SK-N-SH treated with all-trans-retinoic acid at 6 μM for 48 hours (cell line): Measurements from ENCODE around the gene SPINK4.

Experiments
- ATAC-seq: fragments of 200-7000 bp; cut with Tn5 transposase; 3 replicates; pipeline ENCODE4 v1.9.1; 2020; ENCODE audit warnings: mild to moderate bottlenecking, moderate library complexity
- ARNTL ChIP-seq: fragments of 450-650 bp; formaldehyde crosslinking; IDR thresholded peaks from 2 replicates; pipeline ENCODE4 v1.5.0; 2020; ENCODE audit warnings: low read depth, mild to moderate bottlenecking, moderate library complexity, borderline replicate concordance
- BACH2 ChIP-seq: fragments of 250-450 bp; sonication (Bioruptor Pico); IDR thresholded peaks from 2 replicates; pipeline ENCODE4 v1.9.0; 2021; ENCODE audit warnings: mild to moderate bottlenecking, borderline replicate concordance
- CSDC2 ChIP-seq: fragments of 250-450 bp; sonication (Bioruptor Pico); IDR thresholded peaks from 2 replicates; pipeline ENCODE4 v1.5.0; 2020; ENCODE audit warnings: mild to moderate bottlenecking, moderate library complexity
- ESRRG ChIP-seq: fragments of 250-450 bp; sonication (Bioruptor Pico); IDR thresholded peaks from 2 replicates; pipeline ENCODE4 v1.6.1; 2021; ENCODE audit warnings: mild to moderate bottlenecking
- ISL1 ChIP-seq: fragments of 250-450 bp; sonication (Bioruptor Pico); IDR thresholded peaks from 2 replicates; pipeline ENCODE4 v2.1.2; 2022; ENCODE audit warnings: mild to moderate bottlenecking, moderate library complexity
- OSR1 ChIP-seq: fragments of 250-450 bp; sonication (Bioruptor Pico); IDR thresholded peaks from 2 replicates; pipeline ENCODE4 v1.8.0; 2022; ENCODE audit warnings: moderate library complexity, mild to moderate bottlenecking, inconsistent platforms
- PATZ1 ChIP-seq: fragments of 250-450 bp; sonication (Bioruptor Pico); IDR thresholded peaks from 2 replicates; pipeline ENCODE4 v1.8.0; 2020; ENCODE audit warnings: mild to moderate bottlenecking, moderate library complexity, borderline replicate concordance
- POU6F1 ChIP-seq: fragments of 250-450 bp; sonication (Bioruptor Pico); IDR thresholded peaks from 2 replicates; pipeline ENCODE4 v1.8.0; 2021; ENCODE audit warnings: low read depth, mild to moderate bottlenecking, moderate library complexity, borderline replicate concordance
- PPARA ChIP-seq: fragments of 250-450 bp; sonication (Bioruptor Pico); IDR thresholded peaks from 2 replicates; pipeline ENCODE4 v1.5.0; 2020; ENCODE audit warnings: mild to moderate bottlenecking, borderline replicate concordance
- RARB ChIP-seq: fragments of 250-450 bp; sonication (Bioruptor Pico); IDR thresholded peaks from 2 replicates; pipeline ENCODE4 v1.8.0; 2021; ENCODE audit warnings: mild to moderate bottlenecking, moderate library complexity
- SNAI2 ChIP-seq: fragments of 250-450 bp; sonication (Bioruptor Pico); IDR thresholded peaks from 2 replicates; pipeline ENCODE4 v1.5.0; 2020; ENCODE audit warnings: mild to moderate bottlenecking, moderate library complexity
- TCF4 ChIP-seq: fragments of 250-450 bp; sonication (Bioruptor Pico); IDR thresholded peaks from 2 replicates; pipeline ENCODE4 v1.8.0; 2021; ENCODE audit warnings: mild to moderate bottlenecking, moderate library complexity, borderline replicate concordance
- TOX ChIP-seq: fragments of 250-450 bp; sonication (Bioruptor Pico); IDR thresholded peaks from 2 replicates; pipeline ENCODE4 v1.8.0; 2021; ENCODE audit warnings: mild to moderate bottlenecking, moderate library complexity, borderline replicate concordance
- TSHZ2 ChIP-seq: fragments of 250-450 bp; sonication (Bioruptor Pico); IDR thresholded peaks from 2 replicates; pipeline ENCODE4 v1.5.0; 2020; ENCODE audit warnings: mild to moderate bottlenecking, moderate library complexity
- ZC3H10 ChIP-seq: fragments of 250-450 bp; sonication (Bioruptor Pico); IDR thresholded peaks from 2 replicates; pipeline ENCODE4 v1.5.1; 2021; ENCODE audit warnings: mild to moderate bottlenecking, moderate library complexity
- ZFP3 ChIP-seq: fragments of 250-450 bp; sonication (Bioruptor Pico); IDR thresholded peaks from 2 replicates; pipeline ENCODE4 v1.5.0; 2020; ENCODE audit warnings: mild to moderate bottlenecking, moderate library complexity
- ZFP30 ChIP-seq: fragments of 450-650 bp; formaldehyde crosslinking; IDR thresholded peaks from 2 replicates; pipeline ENCODE4 v1.5.0; 2022; ENCODE audit warnings: mild to moderate bottlenecking, moderate library complexity
- ZNF565 ChIP-seq: fragments of 450-650 bp; formaldehyde crosslinking; conservative IDR thresholded peaks from 2 replicates; pipeline ENCODE4 v1.5.0; 2020; ENCODE audit warnings: low read depth, mild to moderate bottlenecking, moderate library complexity
- ZNF70 ChIP-seq: fragments of 450-650 bp; formaldehyde crosslinking; IDR thresholded peaks from 2 replicates; pipeline ENCODE4 v1.5.0; 2020; ENCODE audit warnings: mild to moderate bottlenecking, moderate library complexity
- ZNF8 ChIP-seq: fragments of 450-650 bp; formaldehyde crosslinking; IDR thresholded peaks from 2 replicates; pipeline ENCODE4 v1.5.0; 2020; ENCODE audit warnings: mild to moderate bottlenecking, moderate library complexity
- TF ChIP-seq, protein P1 (sequence below): fragments of 250-450 bp; sonication (Bioruptor Pico); IDR thresholded peaks from 2 replicates; pipeline ENCODE4 v1.5.1; 2021; ENCODE audit warnings: mild to moderate bottlenecking, moderate library complexity

SPINK4 gene

DNA sequence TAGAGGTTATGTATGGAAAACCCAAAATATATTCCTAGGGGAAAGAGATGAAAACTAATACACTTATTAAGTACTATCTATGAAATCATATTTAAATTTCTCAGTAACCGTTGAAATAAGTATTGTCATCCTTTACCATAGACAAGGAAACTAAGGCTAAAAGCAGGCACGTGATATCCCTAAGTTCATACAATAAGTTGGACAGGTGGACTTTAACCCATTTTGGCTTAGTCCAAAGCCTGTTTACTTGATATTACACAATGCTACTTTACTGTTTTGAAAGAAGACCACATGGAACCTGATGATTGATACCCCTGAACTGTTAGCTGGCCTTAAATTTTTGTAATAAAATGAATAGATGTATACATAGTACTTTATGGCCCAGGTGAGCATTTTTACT is 53.8 kb downstream of the SPINK4 start:
- no peak for ATAC-seq
- no peak for TF ChIP-seq RARB (CRISPR knock-in tag)
- no peak for TF ChIP-seq CSDC2 (CRISPR knock-in tag)
- no peak for TF ChIP-seq ARNTL
- TF ChIP-seq, protein P1, sequence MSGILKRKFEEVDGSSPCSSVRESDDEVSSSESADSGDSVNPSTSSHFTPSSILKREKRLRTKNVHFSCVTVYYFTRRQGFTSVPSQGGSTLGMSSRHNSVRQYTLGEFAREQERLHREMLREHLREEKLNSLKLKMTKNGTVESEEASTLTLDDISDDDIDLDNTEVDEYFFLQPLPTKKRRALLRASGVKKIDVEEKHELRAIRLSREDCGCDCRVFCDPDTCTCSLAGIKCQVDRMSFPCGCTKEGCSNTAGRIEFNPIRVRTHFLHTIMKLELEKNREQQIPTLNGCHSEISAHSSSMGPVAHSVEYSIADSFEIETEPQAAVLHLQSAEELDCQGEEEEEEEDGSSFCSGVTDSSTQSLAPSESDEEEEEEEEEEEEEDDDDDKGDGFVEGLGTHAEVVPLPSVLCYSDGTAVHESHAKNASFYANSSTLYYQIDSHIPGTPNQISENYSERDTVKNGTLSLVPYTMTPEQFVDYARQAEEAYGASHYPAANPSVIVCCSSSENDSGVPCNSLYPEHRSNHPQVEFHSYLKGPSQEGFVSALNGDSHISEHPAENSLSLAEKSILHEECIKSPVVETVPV (CRISPR knock-in tag) = no peak
- TF ChIP-seq POU6F1 (CRISPR knock-in tag) = no peak
- TF ChIP-seq TOX = no peak
- TF ChIP-seq ZNF565 (CRISPR knock-in tag) = no peak
- TF ChIP-seq BACH2 = no peak
- no peak for TF ChIP-seq ISL1 (CRISPR knock-in tag)
- no peak for TF ChIP-seq PPARA (CRISPR knock-in tag)
- no peak for TF ChIP-seq TCF4
- no peak for TF ChIP-seq TSHZ2 (CRISPR knock-in tag)
- no peak for TF ChIP-seq ZFP3 (CRISPR knock-in tag)
- no peak for TF ChIP-seq ZNF70 (CRISPR knock-in tag)
- no peak for TF ChIP-seq ZFP30 (CRISPR knock-in tag)
- TF ChIP-seq SNAI2 = no peak
- TF ChIP-seq PATZ1 (CRISPR knock-in tag) = no peak

DNA sequence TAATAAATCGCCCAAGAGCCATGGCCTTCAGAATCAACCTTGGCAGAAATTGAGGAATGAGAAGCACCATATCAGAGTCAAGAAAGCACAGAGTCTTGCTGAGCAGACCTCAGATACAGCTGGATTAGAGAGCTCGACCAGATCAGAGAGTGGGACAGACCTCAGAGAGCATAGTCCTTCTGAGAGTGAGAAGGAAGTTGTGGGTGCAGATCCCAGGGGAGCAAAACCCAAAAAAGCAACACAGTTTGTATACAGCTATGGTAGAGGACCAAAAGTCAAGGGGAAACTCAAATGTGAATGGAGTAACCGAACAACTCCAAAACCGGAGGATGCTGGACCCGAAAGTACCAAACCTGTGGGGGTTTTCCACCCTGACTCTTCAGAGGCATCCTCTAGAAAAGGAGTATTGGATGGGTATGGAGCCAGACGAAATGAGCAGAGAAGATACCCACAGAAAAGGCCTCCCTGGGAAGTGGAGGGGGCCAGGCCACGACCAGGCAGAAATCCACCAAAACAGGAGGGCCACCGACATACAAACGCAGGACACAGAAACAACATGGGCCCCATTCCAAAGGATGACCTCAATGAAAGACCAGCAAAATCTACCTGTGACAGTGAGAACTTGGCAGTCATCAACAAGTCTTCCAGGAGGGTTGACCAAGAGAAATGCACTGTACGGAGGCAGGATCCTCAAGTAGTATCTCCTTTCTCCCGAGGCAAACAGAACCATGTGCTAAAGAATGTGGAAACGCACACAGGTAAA is 54.9 kb downstream of the SPINK4 start:
- no peak for TF ChIP-seq ZNF565 (CRISPR knock-in tag)
- no peak for TF ChIP-seq ZFP3 (CRISPR knock-in tag)
- TF ChIP-seq OSR1 (CRISPR knock-in tag) = no peak
- TF ChIP-seq RARB (CRISPR knock-in tag) = no peak
- TF ChIP-seq PATZ1 (CRISPR knock-in tag) = no peak
- TF ChIP-seq, protein P1 (CRISPR knock-in tag) = no peak
- TF ChIP-seq ZC3H10 (CRISPR knock-in tag) = no peak
- no peak for TF ChIP-seq ESRRG (CRISPR knock-in tag)
- no peak for TF ChIP-seq TSHZ2 (CRISPR knock-in tag)
- TF ChIP-seq SNAI2 = no peak
- no peak for TF ChIP-seq ZFP30 (CRISPR knock-in tag)
- no peak for TF ChIP-seq ZNF70 (CRISPR knock-in tag)
- no peak for TF ChIP-seq ZNF8
- TF ChIP-seq BACH2 = no peak
- TF ChIP-seq TCF4 = no peak
- TF ChIP-seq ISL1 (CRISPR knock-in tag) = no peak
- no peak for TF ChIP-seq TOX
- TF ChIP-seq ARNTL = no peak

More for the DNA sequence above, 54.9 kb downstream of the SPINK4 start:
- ATAC-seq = no peak
